MM.1S (cell line): Measurements from ENCODE around the gene BUB3.

Source experiments
- DNase-seq: peaks from one replicate; pipeline ENCODE4 v3.0.0-alpha.2; 2015
- H2AFZ ChIP-seq: fragments of 300-600 bp; sonication (generic); 2 replicates; pipeline ENCODE4 v1.6.0; 2016; ENCODE audit warnings: antibody characterized with exemption, low read length
- H3F3A ChIP-seq: fragments of 300-600 bp; sonication (generic); 2 replicates; pipeline ENCODE4 v1.6.1; 2016; ENCODE audit warnings: mild to moderate bottlenecking, antibody characterized with exemption, low read length, moderate library complexity, mixed read lengths; ENCODE audit not compliant: insufficient read depth
- H3K27ac ChIP-seq: fragments of 300-600 bp; sonication (generic); 2 replicates; pipeline ENCODE4 v1.5.1; 2016; ENCODE audit warnings: mild to moderate bottlenecking, low read length
- H3K27me3 ChIP-seq: fragments of 300-600 bp; sonication (generic); replicated peaks from 2 replicates; pipeline ENCODE4 v1.6.0; 2016; ENCODE audit warnings: low read length; ENCODE audit not compliant: insufficient read depth
- H3K36me3 ChIP-seq: fragments of 300-600 bp; sonication (generic); replicated peaks from 2 replicates; pipeline ENCODE4 v1.6.1; 2016; ENCODE audit warnings: mild to moderate bottlenecking, low read length, mixed read lengths; ENCODE audit not compliant: insufficient read depth
- H3K4me1 ChIP-seq: fragments of 300-600 bp; sonication (generic); 2 replicates; pipeline ENCODE4 v1.6.1; 2016; ENCODE audit warnings: low read length, mixed read lengths
- H3K4me2 ChIP-seq: fragments of 300-600 bp; sonication (generic); 2 replicates; pipeline ENCODE4 v1.6.0; 2016; ENCODE audit warnings: low read depth, low read length
- H3K4me3 ChIP-seq: fragments of 300-600 bp; sonication (generic); 2 replicates; pipeline ENCODE4 v1.5.1; 2016; ENCODE audit warnings: low read length, mixed read lengths
- H3K79me2 ChIP-seq: fragments of 300-600 bp; sonication (generic); 2 replicates; pipeline ENCODE4 v1.6.1; 2016; ENCODE audit warnings: mixed run types, low read length, mixed read lengths
- H3K9ac ChIP-seq: fragments of 300-600 bp; sonication (generic); 2 replicates; pipeline ENCODE4 v1.6.1; 2016; ENCODE audit warnings: low read length, mixed read lengths
- H3K9me2 ChIP-seq: fragments of 300-600 bp; sonication (generic); replicated peaks from 2 replicates; pipeline ENCODE4 v1.6.1; 2016; ENCODE audit warnings: mild to moderate bottlenecking, low read length, mixed read lengths; ENCODE audit not compliant: insufficient read depth
- H3K9me3 ChIP-seq: fragments of 300-600 bp; sonication (generic); replicated peaks from 2 replicates; pipeline ENCODE4 v1.6.1; 2016; ENCODE audit warnings: mild to moderate bottlenecking, low read length, mixed read lengths; ENCODE audit not compliant: insufficient read depth
- H4K20me1 ChIP-seq: fragments of 300-600 bp; sonication (generic); 2 replicates; pipeline ENCODE4 v1.6.1; 2016; ENCODE audit warnings: mild to moderate bottlenecking, low read length, moderate library complexity, mixed read lengths; ENCODE audit not compliant: insufficient read depth
- CTCF ChIP-seq: fragments of 300-600 bp; sonication (generic); IDR thresholded peaks from 2 replicates; pipeline ENCODE4 v1.5.1; 2016; ENCODE audit warnings: antibody characterized with exemption, low read length, mixed read lengths
- EZH2 ChIP-seq: fragments of 300-600 bp; sonication (generic); optimal IDR thresholded peaks from 2 replicates; pipeline ENCODE3; 2017; ENCODE audit warnings: low read depth, mild to moderate bottlenecking, antibody characterized with exemption, low read length, mixed read lengths
- EZH2phosphoT487 ChIP-seq: fragments of 300-600 bp; sonication (generic); IDR thresholded peaks from 2 replicates; pipeline ENCODE4 v1.6.1; 2018; ENCODE audit warnings: antibody characterized with exemption, low read length

Gene BUB3

GRCh38 chr10:123149568-123150270 is 4.5 kb upstream of the BUB3 start:
- Histone ChIP-seq H3K79me2 (peaks cover 6% of the 10 kb centered on the region), H3K9me3 (no peaks in the 10 kb centered on the region), H3K9ac (no peak overlapping the region), H3K4me3 (no peak overlapping the region), H3K27me3 (peaks cover 14% of the 10 kb centered on the region), H3K27ac (no peak overlapping the region), H3K4me2 (no peak overlapping the region), H3K4me1 (peaks cover 5% of the 10 kb centered on the region; the same call in 1 of the 2 replicates), H2AFZ (no peak overlapping the region), H4K20me1 (no peaks in the 10 kb centered on the region), H3F3A (no peaks in the 10 kb centered on the region), H3K36me3 (no peaks in the 10 kb centered on the region), H3K9me2 (no peaks in the 10 kb centered on the region)
- DNase-seq = no peak
- no peak for TF ChIP-seq CTCF
- TF ChIP-seq EZH2 = no peak
- no peak for TF ChIP-seq EZH2phosphoT487

GRCh38 chr10:123150271-123150985 is 3.8 kb upstream of the BUB3 start:
- Histone ChIP-seq H3K9ac (no peak overlapping the region), H3K9me2 (no peaks in the 10 kb centered on the region), H3K4me3 (no peak overlapping the region), H3K27me3 (peaks cover 7% of the 10 kb centered on the region; the same call in 1 of the 2 replicates), H3K79me2 (peaks cover 13% of the 10 kb centered on the region), H3K4me1 (peaks cover 5% of the 10 kb centered on the region; the same call in 1 of the 2 replicates), H3K4me2 (no peak overlapping the region), H4K20me1 (no peaks in the 10 kb centered on the region), H2AFZ (no peak overlapping the region), H3K36me3 (peaks cover under 1% of the 10 kb centered on the region; the same call in 1 of the 2 replicates), H3K9me3 (no peaks in the 10 kb centered on the region), H3K27ac (no peak overlapping the region), H3F3A (no peaks in the 10 kb centered on the region)
- no peak for TF ChIP-seq EZH2phosphoT487
- no peak for TF ChIP-seq CTCF
- TF ChIP-seq EZH2 = no peak
- DNase-seq = no peak

GRCh38 chr10:123150986-123151736 is 3.0 kb upstream of the BUB3 start:
- Histone ChIP-seq H3K9me2 (no peaks in the 10 kb centered on the region), H3K27me3 (peaks cover 5% of the 10 kb centered on the region; the same call in 1 of the 2 replicates), H3K4me2 (no peak overlapping the region), H2AFZ (no peak overlapping the region), H3K36me3 (peaks cover 8% of the 10 kb centered on the region; the same call in 1 of the 2 replicates), H3K27ac (no peak overlapping the region), H3K4me3 (no peak overlapping the region), H3F3A (0 out of 2 replicates have a peak, but pooled peaks cover 4% of the 10 kb centered on the region), H4K20me1 (no peaks in the 10 kb centered on the region), H3K9ac (no peak overlapping the region), H3K9me3 (no peaks in the 10 kb centered on the region), H3K4me1 (peaks cover 11% of the 10 kb centered on the region), H3K79me2 (peaks cover 20% of the 10 kb centered on the region)
- no peak for DNase-seq
- no peak for TF ChIP-seq EZH2phosphoT487
- TF ChIP-seq EZH2 = no peak
- no peak for TF ChIP-seq CTCF
